HCT116 (cell line): Measurements from ENCODE around the gene TPM2.
A peak's percentile ranks its signal among the peaks of the same experiment; 100 is the strongest.

Source experiments
- EZH2 ChIP-seq: fragments of 200-600 bp; sonication (generic); IDR thresholded peaks from 2 replicates; pipeline ENCODE4 v1.6.1; 2017; ENCODE audit warnings: antibody characterized with exemption, mixed run types
- EZH2phosphoT487 ChIP-seq: fragments of 200-600 bp; IDR thresholded peaks from 2 replicates; pipeline ENCODE4 v1.6.1; 2018; ENCODE audit warnings: antibody characterized with exemption, borderline replicate concordance
- POLR2A ChIP-seq: IDR thresholded peaks from 2 replicates; pipeline ENCODE4 v1.7.0; 2011; ENCODE audit warnings: borderline replicate concordance; ENCODE audit not compliant: insufficient read depth, insufficient read length; ENCODE audit errors: extremely low read depth
- POLR2AphosphoS5 ChIP-seq: IDR thresholded peaks from 2 replicates; pipeline ENCODE4 v1.6.1; 2011; ENCODE audit warnings: mild to moderate bottlenecking, low read depth, low read length, moderate library complexity
- RAD21 ChIP-seq: IDR thresholded peaks from 2 replicates; pipeline ENCODE4 v1.6.1; 2012; ENCODE audit warnings: low read depth, mild to moderate bottlenecking
- YY1 ChIP-seq: IDR thresholded peaks from 2 replicates; pipeline ENCODE4 v1.6.1; 2011; ENCODE audit warnings: low read length, low read depth, moderate library complexity, mild to moderate bottlenecking; ENCODE audit not compliant: insufficient replicate concordance; ENCODE audit errors: extremely low read depth
- ZNF274 ChIP-seq: fragments of 200-500 bp; sonication (Bioruptor generic); IDR thresholded peaks from 2 replicates; pipeline ENCODE4 v1.6.1; 2014; ENCODE audit warnings: mild to moderate bottlenecking, low read depth, low read length, inconsistent platforms
- TF ChIP-seq, protein P1 (sequence below), 3 experiments: fragments of 200-600 bp in 1 of 3; sonication (generic) in 1 of 3; IDR thresholded peaks in 2 of 3; conservative IDR thresholded peaks in 1 of 3; 2 replicates each; pipeline ENCODE4 v1.5.1; 2012 to 2017; ENCODE audit warnings: low read depth in 2 of 3, low read length in 2 of 3, antibody characterized with exemption in 1 of 3, borderline replicate concordance in 1 of 3, control low read depth in 1 of 3, mild to moderate bottlenecking in 1 of 3, mixed read lengths in 1 of 3, mixed run types in 1 of 3, moderate library complexity in 1 of 3; ENCODE audit not compliant: insufficient read depth in 1 of 3
- TF ChIP-seq, protein P2 (sequence below): IDR thresholded peaks from 2 replicates; pipeline ENCODE4 v1.6.1; 2011; ENCODE audit warnings: mild to moderate bottlenecking, low read length, moderate library complexity; ENCODE audit not compliant: insufficient replicate concordance; ENCODE audit errors: extremely low read depth

DNA sequence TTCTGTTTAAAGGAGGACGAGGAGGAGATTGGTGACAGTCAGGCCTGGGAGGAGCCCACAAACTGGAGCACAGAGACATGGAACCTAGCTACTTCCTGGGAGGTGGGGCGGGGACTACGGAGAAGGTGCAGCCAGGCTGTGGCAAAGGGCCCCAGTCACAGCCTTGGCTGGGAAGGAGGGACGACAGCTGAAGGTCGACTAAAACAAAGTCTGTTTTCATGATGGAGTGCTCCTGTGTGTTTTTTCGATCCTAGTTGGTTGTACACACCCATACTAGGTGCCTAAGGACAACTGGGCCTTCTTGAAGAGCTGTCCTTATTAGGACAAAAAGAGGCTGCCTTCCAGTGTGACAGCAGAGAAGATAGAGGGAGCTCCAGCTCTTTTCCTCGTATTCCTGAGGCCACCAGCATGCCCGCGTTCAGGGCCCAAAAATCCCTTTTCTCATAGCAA lies 28.7 kb downstream of the TPM2 start:
- TF ChIP-seq, protein P1, sequence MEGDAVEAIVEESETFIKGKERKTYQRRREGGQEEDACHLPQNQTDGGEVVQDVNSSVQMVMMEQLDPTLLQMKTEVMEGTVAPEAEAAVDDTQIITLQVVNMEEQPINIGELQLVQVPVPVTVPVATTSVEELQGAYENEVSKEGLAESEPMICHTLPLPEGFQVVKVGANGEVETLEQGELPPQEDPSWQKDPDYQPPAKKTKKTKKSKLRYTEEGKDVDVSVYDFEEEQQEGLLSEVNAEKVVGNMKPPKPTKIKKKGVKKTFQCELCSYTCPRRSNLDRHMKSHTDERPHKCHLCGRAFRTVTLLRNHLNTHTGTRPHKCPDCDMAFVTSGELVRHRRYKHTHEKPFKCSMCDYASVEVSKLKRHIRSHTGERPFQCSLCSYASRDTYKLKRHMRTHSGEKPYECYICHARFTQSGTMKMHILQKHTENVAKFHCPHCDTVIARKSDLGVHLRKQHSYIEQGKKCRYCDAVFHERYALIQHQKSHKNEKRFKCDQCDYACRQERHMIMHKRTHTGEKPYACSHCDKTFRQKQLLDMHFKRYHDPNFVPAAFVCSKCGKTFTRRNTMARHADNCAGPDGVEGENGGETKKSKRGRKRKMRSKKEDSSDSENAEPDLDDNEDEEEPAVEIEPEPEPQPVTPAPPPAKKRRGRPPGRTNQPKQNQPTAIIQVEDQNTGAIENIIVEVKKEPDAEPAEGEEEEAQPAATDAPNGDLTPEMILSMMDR (IDR thresholded peaks at IDR 0.05 in 2 of 3, conservative IDR thresholded peaks at IDR 0.05 in 1 of 3; ENCODE audit: borderline replicate concordance in 1 of 3, insufficient read depth in 1 of 3, low read depth in 2 of 3, low read length in 2 of 3), result peak in 2 of 3 experiments; percentile 48; a peak in 4 of 6 replicates
- TF ChIP-seq POLR2AphosphoS5 (no peak), EZH2phosphoT487 (no peak), EZH2 (no peak), POLR2A (no peak), YY1 (no peak), RAD21 (no peak), ZNF274 (no peak)
- TF ChIP-seq, protein P2, sequence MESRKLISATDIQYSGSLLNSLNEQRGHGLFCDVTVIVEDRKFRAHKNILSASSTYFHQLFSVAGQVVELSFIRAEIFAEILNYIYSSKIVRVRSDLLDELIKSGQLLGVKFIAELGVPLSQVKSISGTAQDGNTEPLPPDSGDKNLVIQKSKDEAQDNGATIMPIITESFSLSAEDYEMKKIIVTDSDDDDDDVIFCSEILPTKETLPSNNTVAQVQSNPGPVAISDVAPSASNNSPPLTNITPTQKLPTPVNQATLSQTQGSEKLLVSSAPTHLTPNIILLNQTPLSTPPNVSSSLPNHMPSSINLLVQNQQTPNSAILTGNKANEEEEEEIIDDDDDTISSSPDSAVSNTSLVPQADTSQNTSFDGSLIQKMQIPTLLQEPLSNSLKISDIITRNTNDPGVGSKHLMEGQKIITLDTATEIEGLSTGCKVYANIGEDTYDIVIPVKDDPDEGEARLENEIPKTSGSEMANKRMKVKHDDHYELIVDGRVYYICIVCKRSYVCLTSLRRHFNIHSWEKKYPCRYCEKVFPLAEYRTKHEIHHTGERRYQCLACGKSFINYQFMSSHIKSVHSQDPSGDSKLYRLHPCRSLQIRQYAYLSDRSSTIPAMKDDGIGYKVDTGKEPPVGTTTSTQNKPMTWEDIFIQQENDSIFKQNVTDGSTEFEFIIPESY, result no peak
